Measurements from ENCODE around the gene S100A5.
"Not testable (repeated sequence)": the region's sequence is repeated elsewhere in the genome, so short reads cannot be mapped to it uniquely, and the experiment has no call there.

DNA sequence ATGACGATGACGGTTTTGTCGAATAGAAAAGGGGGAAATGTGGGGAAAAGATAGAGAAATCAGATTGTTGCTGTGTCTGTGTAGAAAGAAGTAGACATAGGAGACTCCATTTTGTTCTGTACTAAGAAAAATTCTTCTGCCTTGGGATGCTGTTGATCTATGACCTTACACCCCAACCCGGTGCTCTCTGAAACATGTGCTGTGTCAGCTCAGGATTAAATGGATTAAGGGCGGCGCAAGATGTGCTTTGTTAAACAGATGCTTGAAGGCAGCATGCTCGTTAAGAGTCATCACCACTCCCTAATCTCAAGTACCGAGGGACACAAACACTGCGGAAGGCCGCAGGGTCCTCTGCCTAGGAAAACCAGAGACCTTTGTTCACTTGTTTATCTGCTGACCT, 34.8 kb upstream of the S100A5 start:
- TF ChIP-seq, protein P1, sequence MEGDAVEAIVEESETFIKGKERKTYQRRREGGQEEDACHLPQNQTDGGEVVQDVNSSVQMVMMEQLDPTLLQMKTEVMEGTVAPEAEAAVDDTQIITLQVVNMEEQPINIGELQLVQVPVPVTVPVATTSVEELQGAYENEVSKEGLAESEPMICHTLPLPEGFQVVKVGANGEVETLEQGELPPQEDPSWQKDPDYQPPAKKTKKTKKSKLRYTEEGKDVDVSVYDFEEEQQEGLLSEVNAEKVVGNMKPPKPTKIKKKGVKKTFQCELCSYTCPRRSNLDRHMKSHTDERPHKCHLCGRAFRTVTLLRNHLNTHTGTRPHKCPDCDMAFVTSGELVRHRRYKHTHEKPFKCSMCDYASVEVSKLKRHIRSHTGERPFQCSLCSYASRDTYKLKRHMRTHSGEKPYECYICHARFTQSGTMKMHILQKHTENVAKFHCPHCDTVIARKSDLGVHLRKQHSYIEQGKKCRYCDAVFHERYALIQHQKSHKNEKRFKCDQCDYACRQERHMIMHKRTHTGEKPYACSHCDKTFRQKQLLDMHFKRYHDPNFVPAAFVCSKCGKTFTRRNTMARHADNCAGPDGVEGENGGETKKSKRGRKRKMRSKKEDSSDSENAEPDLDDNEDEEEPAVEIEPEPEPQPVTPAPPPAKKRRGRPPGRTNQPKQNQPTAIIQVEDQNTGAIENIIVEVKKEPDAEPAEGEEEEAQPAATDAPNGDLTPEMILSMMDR (IDR thresholded peaks at IDR 0.05), result not testable (repeated sequence)
- not testable (repeated sequence) for TF ChIP-seq POLR2A (IDR thresholded peaks at IDR 0.05)

All from body of pancreas (tissue), 4 donors.